Stimulated activated CD4-positive, alpha-beta T cell treated with anti-CD3 and anti-CD28 coated beads, Interleukin-4, amount 100 ng/mL, for 1 hour (primary cell): ENCODE data around the gene CALD1.

Source experiments
- DNase-seq: peaks from one replicate; pipeline ENCODE4 v3.0.0-alpha.2; 2020

The CALD1 gene

GRCh38 chr7:134935701-134936100 is 156.3 kb downstream of the CALD1 start:
- no peak for DNase-seq

DNA sequence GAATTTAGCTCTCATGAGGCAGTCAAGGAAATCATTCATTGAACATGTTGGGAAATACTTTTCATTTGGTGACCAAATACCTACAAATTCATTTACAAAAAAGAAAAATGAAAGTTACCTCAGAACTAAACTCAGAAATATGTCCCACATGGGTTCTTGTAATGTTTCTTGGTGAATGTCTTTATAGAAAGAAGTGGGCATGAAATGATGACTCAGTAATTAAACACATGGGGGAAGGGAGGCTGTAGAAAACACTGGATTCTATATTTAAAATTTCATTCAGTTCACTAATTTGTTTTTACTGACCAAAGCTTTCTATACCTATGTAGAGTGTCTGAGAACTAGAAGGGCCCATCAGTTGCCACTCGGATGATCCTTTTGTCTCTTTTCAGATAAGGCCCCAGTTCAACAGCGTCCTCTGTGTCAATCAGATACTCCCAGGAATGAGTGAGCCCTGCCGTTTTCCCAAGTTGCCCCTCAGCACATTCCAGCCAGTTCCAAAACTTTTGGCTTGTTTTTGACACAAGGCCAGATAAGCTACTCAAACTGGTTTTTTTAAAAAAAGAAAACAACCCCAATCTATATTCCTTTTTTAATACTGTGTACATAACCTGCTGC is 157.6 kb downstream of the CALD1 start:
- DNase-seq, result no peak

DNA sequence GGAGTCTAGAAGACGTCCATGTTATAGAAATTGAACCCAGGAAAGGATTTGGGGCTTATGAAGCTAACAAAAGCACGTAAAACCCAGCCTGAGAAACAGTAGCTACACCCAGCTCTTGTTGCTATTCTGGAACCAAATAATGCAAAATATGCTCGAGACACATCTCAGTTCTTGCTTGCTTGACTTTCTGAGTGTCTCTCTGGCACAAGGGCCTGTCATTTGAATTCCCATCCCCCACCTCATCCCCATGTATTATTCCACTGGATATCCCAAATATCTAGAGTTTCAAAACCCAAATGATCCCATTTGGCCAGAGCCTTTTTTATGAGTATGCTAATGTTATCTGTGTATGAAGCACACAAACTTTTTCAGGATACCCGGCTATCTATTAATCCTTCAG is 158.7 kb downstream of the CALD1 start:
- DNase-seq, result no peak

DNA sequence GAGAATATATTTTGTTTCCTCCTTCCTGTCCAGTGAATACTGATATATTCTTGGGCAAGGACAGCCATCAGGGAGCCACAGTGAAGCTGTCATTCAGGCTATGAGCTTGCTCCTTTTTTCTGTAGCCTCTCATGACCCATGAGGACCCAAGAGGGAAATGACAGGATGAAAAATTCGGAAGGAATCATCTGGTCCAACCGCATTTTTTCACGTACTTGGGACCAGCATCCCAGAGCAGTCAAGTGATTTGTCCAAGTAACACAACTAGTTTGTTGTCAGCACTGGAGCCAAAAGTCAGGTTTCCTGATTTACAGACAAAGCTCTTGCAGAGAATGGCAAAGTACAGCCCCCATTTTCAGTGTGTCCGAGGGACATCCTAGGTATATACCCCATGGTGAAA is 159.7 kb downstream of the CALD1 start:
- no peak for DNase-seq

DNA sequence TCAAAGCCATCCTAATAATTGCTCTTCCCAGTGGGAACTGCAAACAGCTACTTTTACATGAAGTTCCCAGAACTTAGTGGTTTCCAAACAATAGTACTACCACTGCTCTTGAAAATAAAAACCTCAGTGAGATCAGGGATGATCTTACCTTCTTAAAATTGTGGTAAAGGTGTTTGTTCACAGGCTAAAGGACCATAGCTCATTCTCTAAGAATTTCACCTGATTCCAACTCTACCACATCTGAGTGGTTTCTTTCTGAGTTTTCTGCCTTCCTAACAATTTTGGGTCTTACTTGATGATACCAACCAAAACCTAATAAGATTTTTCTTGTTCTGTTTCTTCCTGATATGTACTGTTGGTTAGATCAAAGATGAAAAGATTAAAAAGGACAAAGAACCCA is 161.3 kb downstream of the CALD1 start:
- DNase-seq, result no peak

GRCh38 chr7:134941185-134941900 is 161.9 kb downstream of the CALD1 start:
- DNase-seq, result no peak

GRCh38 chr7:134941952-134942351 is 162.5 kb downstream of the CALD1 start:
- DNase-seq, result no peak

GRCh38 chr7:134942690-134943466 is 163.4 kb downstream of the CALD1 start:
- no peak for DNase-seq

DNA sequence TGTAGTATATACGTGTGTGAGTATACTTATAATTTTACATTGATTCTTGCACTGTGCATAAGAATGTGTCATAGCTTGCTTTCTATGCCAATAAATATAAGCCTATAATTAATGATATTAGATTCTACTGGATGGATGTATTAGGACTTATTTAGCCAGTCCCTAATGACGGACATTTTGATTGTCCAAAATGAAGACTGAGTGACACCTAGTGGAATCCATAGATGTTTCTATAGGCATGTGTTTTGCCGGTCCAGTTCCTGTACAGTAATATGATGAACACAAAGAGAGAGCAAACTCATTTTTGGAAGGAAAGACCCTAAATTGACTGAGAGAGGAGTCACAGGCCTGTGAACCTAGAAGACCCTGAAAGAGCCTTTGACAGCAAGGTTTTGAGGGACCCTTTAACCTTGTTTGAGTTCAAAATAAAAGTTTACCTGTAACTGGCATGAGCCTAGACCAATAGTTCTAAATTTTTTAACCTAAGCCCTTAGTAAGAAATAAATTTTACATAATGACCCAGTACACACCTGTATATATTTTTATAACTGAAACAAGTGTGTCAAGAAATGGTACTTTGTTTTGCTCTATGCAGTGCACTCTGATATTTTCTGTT is 164.5 kb downstream of the CALD1 start:
- DNase-seq, result no peak

- DNase-seq, result no peak
Measured at GRCh38 chr7:134945691-134946090, 166.3 kb downstream of the CALD1 start.

DNA sequence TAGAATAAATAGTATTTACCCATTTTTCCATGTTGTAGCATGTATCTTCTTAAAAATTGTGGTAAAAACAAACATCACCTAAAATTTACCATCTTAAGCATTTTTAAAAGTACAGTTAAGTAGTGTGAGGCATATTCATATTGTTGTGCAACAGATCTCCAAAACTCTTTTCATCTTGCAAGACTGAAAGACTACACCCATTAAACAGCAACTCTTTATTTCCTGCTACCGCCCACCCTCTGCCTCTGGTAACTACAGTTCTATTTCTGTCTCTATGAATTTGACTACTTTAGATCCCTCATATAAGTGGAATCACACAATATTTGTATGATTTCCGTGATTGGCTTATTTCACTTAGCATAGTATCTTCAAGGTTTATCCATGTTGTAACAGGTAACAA is 166.8 kb downstream of the CALD1 start:
- no peak for DNase-seq

- DNase-seq, result no peak
Measured at GRCh38 chr7:134947329-134947728, 167.9 kb downstream of the CALD1 start.

DNA sequence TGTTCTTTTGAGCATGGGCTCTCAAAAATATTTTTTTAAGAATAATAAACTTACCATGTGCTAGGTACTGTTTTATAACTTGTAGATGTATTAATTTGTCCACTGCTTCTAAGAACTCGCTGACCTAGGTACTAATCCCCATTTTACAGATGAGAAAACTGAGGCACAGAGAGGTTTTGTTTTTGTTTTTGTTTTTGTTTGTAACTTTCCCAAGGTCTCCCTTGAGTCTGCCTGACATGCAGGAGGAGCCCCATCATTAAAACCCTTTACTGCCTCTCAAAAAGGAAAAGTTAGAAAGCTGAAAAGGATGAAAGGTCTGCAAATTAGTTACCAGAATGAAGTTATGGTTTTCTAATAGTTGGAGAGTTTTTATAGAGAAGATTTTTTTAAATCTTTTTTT is 168.4 kb downstream of the CALD1 start:
- no peak for DNase-seq

DNA sequence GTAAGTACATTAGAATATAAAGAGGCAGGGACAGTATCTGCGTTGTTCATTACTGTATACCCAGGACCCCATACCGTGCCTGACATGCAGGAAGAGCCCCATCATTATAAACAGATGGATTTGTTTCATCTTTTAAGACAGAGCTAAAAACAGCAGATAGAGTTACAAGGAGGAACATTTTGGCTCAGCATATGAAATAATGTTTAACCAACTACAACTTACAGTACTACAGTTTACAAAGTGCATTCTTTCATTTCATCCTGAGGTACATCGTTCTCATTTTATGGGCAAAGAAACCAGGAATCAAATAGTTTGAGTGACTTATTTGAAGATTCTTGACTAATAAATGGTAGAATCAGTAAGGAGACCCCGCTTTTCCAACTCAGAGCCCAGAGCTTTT is 168.8 kb downstream of the CALD1 start:
- DNase-seq, result no peak

DNA sequence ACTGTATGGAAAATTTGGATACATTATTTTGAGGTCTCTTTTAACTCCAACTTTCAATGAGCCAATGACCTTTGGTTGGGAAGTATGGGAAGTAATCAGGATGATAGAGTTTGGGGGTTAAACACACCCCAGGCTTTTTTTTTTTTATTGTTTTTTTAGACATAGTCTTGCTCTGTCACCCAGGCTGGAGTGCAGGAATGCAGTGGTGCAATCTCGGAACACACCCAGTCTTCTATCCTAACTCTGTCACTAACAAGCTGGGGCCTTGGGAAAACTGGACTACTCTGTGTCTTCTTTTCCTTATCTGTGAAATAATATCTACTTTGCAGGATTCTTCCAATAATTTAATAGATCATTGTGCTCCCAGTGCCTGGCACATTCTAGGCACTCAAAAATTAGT is 169.3 kb downstream of the CALD1 start:
- no peak for DNase-seq

GRCh38 chr7:134949171-134949570 is 169.7 kb downstream of the CALD1 start:
- DNase-seq, result no peak

- DNase-seq, result no peak
Measured at GRCh38 chr7:134954197-134955082, 175.0 kb downstream of the CALD1 start.

- no peak for DNase-seq
Measured at GRCh38 chr7:134957005-134957404, 177.6 kb downstream of the CALD1 start.

- no peak for DNase-seq
Measured at GRCh38 chr7:134959810-134960209, 180.4 kb downstream of the CALD1 start.

- no peak for DNase-seq
Measured at GRCh38 chr7:134962270-134962780, 182.9 kb downstream of the CALD1 start.

- no peak for DNase-seq
Measured at GRCh38 chr7:134963036-134963435, 183.6 kb downstream of the CALD1 start.

GRCh38 chr7:134966691-134967090 is 187.3 kb downstream of the CALD1 start:
- no peak for DNase-seq
